Fibroblast of skin of left biceps (primary cell): ENCODE measurements around the gene KLHL21.
"Not testable (repeated sequence)": the region's sequence is repeated elsewhere in the genome, so short reads cannot be mapped to it uniquely, and the experiment has no call there.

Experiments
- DNase-seq, 2 experiments: peaks; one replicate each; pipeline ENCODE4 v3.0.0-alpha.2; 2013; ENCODE audit warnings: low read depth in 2 of 2

Gene KLHL21

GRCh38 chr1:6599991-6600390, 2.7 kb downstream of the KLHL21 start:
- DNase-seq, result not testable (repeated sequence)

DNA sequence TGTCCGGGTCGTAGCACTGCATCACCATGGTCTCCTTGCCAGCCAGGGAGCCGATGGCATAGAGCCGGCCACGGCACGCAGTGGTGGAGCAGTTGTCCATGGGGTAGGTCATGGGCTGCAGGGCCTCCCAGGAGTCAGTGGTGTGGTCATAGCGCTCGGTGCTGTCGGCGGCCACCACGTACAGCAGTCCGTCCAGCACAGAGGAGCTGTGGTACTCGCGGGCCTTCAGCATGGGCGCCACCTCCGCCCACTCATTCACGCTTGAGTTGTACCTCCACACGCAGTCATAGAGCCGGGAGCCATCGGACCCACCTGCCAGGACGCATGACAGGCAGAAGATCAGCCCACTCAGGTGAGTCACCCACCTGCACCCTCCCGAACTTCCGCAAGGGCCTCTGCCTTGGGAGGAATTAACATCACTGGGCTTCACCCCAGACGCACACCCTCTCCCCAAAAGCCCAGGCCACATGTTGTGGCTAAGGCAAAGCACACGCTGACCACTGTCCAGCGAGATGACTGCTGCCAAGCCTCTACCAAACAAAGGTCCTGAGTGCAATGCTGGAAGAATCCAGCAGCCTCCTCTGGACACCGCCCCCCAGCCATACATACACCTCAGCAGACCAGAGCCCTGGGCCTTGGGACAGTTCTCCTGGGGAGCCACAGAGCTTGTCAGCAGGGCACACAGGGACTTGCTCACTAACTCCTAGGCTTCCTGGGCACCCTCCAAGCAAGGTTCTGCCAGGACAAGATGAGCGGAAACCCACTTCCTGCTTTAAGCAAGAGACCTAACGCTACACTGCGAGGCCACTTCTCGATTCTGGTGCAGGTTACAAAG, 3.3 kb downstream of the KLHL21 start:
- no peak for DNase-seq

DNA sequence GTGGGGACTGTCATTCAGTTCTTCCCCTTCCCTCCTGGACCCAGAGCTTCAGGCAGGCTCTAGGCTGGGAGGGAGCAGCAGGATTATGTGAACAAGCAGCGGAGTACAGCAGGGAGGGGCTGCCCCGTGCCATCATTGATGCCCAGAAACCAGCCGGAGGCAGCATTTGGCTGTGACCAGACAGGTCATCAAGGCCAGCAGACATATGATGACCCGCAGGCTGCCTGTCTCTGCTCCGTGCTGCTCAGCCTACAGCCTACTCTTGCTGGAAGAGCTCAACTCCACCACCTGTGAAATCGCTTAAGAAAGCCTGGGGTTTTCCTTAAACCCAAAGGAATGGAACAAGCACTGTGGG, 4.9 kb downstream of the KLHL21 start:
- DNase-seq, result no peak

DNA sequence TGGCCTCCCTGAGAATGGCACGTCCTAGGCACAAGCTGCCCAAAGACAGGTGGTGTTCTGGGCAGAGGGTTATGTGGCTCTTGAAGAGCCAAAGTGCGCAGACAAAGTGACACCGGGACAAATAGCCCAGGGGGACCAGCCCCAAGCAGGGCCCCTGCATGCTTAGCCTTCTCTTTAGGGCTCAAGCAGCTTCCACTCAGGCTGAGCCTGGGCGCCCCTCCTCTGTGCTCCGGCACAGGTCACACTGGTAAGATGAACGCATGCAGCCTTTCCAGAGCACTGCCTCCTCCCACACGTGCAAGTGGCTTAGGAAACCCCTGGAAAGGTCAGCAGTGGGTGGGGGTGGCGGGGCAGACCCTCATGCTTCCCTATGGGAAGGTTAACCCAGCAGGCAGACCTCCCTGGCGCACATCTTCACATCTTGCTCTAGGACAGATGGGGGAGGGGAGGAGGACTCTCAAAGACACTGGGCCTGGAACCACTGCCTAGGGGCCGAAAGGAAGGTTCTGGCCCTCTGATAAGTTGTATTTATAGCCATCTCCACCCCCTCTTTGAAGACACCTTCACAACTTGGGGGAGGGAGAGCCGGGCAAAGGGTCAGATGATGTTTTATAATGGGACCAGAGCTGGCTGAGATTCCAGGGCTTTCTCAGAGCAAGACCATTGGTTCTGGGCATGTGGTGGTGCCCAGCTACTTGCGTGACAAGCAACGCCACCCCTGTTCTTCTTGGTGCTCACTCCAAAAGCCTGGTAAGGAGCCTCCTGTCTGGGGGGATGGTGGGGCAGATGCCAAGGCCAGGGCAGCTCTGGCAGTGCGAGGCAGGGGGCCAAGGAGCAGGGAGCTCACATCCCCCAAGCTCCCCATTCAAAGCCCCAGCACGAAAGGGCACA, 5.5 kb downstream of the KLHL21 start:
- DNase-seq, result no peak

DNA sequence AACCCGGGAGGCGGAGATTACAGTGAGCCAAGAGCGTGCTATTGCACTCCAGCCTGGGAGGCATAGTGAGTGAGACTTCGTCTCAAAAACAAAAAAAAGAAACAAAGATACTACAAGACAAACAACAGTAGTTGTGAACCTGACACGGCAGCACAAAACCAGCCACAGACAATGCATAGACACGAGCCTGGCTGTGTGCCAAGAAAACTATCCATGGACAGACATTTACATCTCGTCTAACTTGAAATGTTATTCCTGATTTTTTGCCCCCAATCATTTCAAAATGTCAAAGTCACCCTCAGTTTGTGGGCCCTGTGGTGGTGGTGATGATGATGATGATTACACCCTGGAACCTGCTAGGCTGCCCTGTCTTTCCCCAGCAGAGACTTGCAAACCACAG, 6.3 kb downstream of the KLHL21 start:
- DNase-seq, result no peak

DNA sequence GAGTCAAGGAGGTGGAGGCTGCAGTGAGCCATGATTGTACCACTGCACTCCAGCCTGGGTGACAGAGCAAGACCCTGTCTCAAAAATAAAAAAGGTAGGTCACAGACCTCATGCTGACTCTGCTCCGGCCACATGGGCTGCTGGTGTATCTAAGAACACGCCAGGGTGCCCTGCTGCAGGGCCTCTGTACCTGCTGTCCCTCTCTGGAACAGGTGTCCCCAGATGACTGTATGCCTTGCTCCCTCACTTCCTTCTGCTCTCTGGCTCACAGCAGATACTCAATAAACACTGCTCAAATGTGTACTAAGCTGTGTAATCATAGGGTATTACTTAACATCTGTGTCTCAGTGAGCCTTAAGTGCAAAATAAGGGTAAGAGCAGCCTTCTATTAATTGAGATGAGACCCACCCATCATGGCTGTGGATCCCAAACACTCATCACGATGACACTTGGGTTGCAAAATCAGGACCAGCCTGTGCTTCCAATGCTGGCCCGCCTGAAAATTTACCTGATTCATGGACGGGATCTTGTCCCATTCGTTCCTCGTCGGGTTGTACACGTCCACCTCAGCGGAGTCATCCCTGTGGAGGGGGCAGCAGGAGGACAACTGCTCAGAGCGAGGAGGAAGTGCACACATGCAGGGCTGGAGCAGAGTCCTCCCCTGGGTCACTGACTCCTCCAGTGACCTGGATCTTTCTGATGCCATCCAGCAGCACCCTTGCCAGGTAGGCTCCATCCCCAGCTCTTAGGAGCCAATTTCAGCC, 7.5 kb downstream of the KLHL21 start:
- no peak for DNase-seq

DNA sequence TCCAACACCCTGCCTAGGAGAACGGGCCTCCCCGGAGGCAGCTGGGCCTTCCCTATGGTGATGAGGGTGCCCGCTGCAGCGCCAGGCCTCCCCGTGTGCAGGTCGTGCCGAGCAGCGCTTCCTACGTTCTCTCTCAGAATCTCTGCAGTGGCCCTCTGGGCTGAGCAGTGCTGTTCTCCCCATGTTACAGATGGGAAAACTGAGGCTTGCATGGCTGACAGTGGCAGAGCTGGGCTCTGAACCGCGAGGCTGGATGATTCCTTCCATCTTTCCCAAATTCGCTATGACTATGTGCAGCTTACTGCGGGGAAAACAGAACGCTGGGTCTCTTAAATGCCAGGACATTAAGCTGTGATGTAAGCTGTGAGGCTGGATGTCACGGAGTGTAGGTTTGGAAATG, 8.9 kb downstream of the KLHL21 start:
- no peak for DNase-seq

- DNase-seq, result no peak
Measured at GRCh38 chr1:6592865-6593593, 9.6 kb downstream of the KLHL21 start.

GRCh38 chr1:6592441-6592840, 10.2 kb downstream of the KLHL21 start:
- DNase-seq, result no peak

- no peak for DNase-seq
Measured at GRCh38 chr1:6591644-6592043, 11.0 kb downstream of the KLHL21 start.

DNA sequence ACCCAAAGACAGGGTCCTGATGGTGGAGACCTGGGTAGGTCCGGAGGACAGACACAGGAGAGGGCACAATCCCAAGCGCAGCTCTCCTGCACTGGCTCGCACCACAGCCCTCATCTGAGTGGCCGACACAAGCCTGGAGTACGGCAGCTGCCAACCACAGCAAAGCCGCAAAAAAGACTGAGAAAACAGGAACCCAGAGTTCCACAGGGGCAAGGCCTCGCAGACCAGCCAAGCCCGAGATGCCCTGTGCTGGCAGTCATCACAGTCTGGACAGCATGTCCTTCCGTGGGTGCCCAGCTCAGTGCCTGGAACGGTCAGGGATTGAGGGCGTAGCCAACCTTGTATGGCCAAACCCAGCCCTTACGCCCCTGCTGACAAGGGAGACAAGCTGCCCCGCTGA, 11.4 kb downstream of the KLHL21 start:
- DNase-seq, result no peak

DNA sequence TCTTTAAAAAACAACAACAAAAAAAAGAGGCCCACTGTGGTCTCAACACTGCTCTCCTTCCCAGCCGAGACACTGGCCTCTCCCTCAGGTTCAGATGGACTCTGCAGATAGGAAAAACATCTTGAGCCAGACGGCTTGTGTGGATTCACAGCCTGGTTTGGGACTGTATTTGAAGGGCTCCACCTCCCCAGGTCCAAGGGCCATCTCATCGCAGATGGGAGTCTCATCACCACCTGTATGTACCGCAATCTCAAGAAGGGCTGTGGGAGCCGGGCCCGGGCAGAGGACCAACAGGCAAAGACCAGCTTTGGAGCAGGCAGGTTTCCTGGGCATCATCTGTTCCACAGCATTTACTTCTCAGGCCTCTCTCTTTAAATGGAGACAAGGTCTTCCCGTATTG, 12.6 kb downstream of the KLHL21 start:
- DNase-seq, result no peak

DNA sequence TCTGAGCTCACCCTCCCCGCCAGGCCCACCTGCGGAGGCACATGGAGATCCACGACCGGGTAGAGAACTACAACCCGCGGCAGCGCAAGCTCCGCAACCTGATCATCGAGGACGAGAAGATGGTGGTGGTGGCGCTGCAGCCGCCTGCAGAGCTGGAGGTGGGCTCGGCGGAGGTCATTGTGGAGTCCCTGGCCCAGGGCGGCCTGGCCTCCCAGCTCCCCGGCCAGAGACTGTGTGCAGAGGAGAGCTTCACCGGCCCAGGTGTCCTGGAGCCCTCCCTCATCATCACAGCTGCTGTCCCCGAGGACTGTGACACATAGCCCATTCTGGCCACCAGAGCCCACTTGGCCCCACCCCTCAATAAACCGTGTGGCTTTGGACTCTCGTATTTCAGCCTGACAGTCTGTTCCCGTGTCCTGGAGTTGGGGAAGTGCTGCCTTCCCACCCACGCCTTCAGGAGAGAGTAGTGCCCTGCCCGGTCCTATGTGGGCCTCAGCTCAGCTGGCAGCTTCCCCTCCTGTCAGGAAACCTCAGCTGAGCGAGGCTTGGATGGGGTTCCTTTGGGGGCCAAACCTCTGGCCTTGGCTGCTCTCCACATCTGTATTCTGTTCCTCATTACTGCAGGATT, 13.7 kb downstream of the KLHL21 start:
- no peak for DNase-seq

DNA sequence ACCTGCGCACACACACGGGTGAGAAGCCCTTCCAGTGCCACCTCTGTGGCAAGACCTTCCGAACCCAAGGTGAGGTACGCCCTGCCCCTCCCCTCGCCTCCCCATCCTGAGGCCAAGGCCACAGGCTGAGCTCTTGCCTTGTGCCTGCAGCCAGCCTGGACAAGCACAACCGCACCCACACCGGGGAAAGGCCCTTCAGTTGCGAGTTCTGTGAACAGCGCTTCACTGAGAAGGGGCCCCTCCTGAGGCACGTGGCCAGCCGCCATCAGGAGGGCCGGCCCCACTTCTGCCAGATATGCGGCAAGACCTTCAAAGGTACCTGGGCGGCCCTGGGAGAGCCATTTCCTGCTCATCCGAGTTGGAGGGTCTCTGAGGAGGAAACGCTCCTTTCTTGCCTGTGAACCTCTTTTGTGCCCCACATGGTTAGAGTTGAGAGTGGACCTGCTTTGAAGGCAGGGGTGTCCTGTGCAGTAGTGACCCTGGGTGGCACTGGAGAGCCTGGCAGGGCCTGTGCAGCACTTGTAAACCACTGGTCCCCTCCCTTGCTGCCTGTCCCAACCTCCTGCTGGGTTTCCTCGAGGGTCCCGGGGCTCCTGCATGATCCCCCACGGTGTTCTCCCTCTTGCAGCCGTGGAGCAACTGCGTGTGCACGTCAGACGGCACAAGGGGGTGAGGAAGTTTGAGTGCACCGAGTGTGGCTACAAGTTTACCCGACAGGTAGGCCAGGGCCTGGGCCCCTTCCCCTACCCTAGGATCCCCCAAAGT, 14.4 kb downstream of the KLHL21 start:
- DNase-seq, result no peak

DNA sequence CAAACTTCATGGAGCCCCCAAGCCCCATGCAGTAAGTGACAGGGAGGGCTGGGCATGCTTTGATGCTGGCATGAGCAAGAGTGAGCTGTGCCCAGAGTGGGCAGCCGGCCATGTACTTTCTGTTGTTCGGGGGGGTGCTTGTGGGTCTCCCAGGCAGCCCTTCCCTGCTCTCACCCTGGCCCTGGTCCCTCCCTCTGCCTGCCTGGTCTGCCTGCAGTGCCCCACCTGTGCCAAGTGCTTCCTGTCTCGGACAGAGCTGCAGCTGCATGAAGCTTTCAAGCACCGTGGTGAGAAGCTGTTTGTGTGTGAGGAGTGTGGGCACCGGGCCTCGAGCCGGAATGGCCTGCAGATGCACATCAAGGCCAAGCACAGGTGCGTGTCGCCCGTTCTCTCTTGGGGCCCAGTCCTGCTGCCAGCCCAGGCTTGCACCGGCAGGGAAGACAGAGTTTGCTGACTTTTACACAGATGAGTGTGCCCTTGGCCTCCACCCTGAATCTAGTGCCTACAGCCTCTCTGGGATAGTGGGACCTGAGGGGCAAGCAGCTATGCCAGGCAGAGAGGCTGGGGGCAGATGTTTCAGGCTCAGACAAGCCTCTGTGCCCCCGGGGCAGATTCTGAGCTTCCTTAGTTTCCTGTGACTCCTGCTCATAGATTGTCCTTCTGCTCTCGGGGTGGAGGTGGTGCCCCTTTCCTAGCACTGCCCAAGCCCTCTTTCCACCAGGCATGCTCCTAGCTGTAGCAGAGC, 15.2 kb downstream of the KLHL21 start:
- no peak for DNase-seq

DNA sequence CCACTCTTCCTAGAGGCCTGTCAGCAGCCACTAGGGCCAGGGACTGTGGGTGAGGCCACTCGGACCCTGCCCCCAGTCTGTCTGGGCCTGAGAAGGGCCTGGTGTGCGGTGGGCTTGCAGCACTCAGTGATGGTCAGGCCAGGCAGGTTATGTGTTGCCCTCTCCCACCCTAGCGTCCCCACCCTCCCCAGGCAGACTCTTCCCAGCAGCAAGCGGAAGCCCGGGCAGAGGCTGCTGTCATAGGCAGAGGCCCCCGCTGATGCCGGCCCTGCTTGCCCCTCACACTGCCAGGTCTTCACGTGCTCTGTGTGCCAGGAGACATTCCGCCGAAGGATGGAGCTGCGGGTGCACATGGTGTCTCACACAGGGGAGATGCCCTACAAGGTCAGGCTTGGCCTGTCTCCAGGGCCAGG, 16.3 kb downstream of the KLHL21 start:
- DNase-seq, result no peak

DNA sequence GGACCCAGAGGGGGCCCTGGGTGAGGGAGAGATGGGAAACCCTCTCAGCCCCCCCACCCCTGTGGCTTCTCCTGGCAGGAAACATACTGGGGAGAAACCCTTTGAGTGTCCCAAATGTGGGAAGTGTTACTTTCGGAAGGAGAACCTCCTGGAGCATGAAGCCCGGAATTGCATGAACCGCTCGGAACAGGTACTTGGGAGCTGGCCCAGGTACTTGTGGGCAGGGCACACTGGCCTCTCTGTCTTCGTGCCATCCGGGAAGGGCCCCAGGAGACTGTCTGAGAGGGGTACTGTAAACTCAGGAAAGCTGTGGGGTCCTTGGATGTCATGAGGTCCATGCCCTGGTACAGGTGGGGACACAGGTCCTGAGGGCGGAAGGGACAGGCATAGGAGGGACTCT, 16.8 kb downstream of the KLHL21 start:
- DNase-seq, result no peak

GRCh38 chr1:6585081-6585722, 17.5 kb downstream of the KLHL21 start:
- DNase-seq, result no peak
